GM19351 (cell line): Measurements from ENCODE around the gene HMGCL.

Experiments
- ATAC-seq: cut with Tn5 transposase; IDR thresholded peaks from one replicate; pipeline ENCODE4 v1.9.1; 2021; ENCODE audit warnings: mild to moderate bottlenecking, moderate library complexity; ENCODE audit not compliant: unreplicated experiment

Gene HMGCL

GRCh38 chr1:23779826-23780371 lies 45.3 kb downstream of the HMGCL start:
- ATAC-seq, result no peak

- ATAC-seq, result peak; percentile 73
Measured at GRCh38 chr1:23777979-23778814, 47.0 kb downstream of the HMGCL start, which contains the start of gene PITHD1. TSS of gene PITHD1 (plus strand) at chr1:23778418. CDS start at chr1:23778516, 98 bp downstream.

- no peak for ATAC-seq
Measured at GRCh38 chr1:23776217-23776616, 49.0 kb downstream of the HMGCL start.

GRCh38 chr1:23774174-23774880 lies 50.9 kb downstream of the HMGCL start:
- ATAC-seq, result no peak

GRCh38 chr1:23772854-23773242 lies 52.4 kb downstream of the HMGCL start:
- ATAC-seq, result no peak

- ATAC-seq, result no peak
Measured at GRCh38 chr1:23772049-23772853, 53.0 kb downstream of the HMGCL start.

GRCh38 chr1:23768733-23769132 lies 56.5 kb downstream of the HMGCL start:
- no peak for ATAC-seq

GRCh38 chr1:23763041-23763577 lies 62.1 kb downstream of the HMGCL start:
- ATAC-seq, result no peak

- no peak for ATAC-seq
Measured at GRCh38 chr1:23759277-23759676, 66.0 kb downstream of the HMGCL start.

GRCh38 chr1:23757812-23758211 lies 67.4 kb downstream of the HMGCL start:
- ATAC-seq, result no peak

- no peak for ATAC-seq
Measured at GRCh38 chr1:23756676-23757075, 68.6 kb downstream of the HMGCL start.

GRCh38 chr1:23752909-23753308 lies 72.3 kb downstream of the HMGCL start:
- ATAC-seq, result no peak
